Right lobe of liver (tissue), 6 donors: ENCODE data around the gene OTOA. TPM values are rescaled to one million over a fixed set of nuclear protein-coding genes. Genes with fewer than 3 reads are reported as not detected.
"Not testable (repeated sequence)": the region's sequence is repeated elsewhere in the genome, so short reads cannot be mapped to it uniquely, and the experiment has no call there.

Source experiments
- ATAC-seq, 4 donors: fragments of 200-7000 bp; cut with Tn5 transposase; one replicate each; pipeline ENCODE4 v1.9.1; 2020; ENCODE audit warnings: mild to moderate bottlenecking in 4 of 4, moderate library complexity in 4 of 4
- DNase-seq, 3 donors: peaks; one replicate each; pipeline ENCODE4 v3.0.0-alpha.2; 2020
- H3K27ac ChIP-seq, 3 donors: fragments of 200-600 bp; one replicate each; pipeline ENCODE4 v1.8.0; 2022
- H3K27me3 ChIP-seq, 2 donors: fragments of 200-600 bp; one replicate each; pipeline ENCODE4 v1.8.0; 2022
- H3K36me3 ChIP-seq, 4 donors: fragments of 200-600 bp; sonication (generic) in 1 of 4; one replicate each; pipeline versions ENCODE4 v1.5.1 to v1.8.0; 2017 to 2022; ENCODE audit warnings: control low read depth in 1 of 4
- H3K4me1 ChIP-seq, 4 donors: fragments of 200-600 bp; sonication (generic) in 1 of 4; one replicate each; pipeline versions ENCODE4 v1.5.1 to v1.8.0; 2017 to 2022; ENCODE audit warnings: control low read depth in 1 of 4
- H3K4me3 ChIP-seq, 3 donors: fragments of 200-600 bp; one replicate each; pipeline ENCODE4 v1.8.0; 2022
- H3K9me3 ChIP-seq, 4 donors: fragments of 200-600 bp; sonication (generic) in 1 of 4; one replicate each; pipeline versions ENCODE4 v1.5.1 to v1.8.0; 2017 to 2022; ENCODE audit warnings: control low read depth in 1 of 4
- POLR2A ChIP-seq: fragments of 450-650 bp; IDR thresholded peaks from one replicate; pipeline ENCODE4 v1.6.1; 2017; ENCODE audit warnings: antibody characterized with exemption, mild to moderate bottlenecking
- WGBS: methylation state at CpG from one replicate; pipeline ENCODE4 v1.1.6; 2018; ENCODE audit warnings: low coverage, low lambda C conversion rate; ENCODE audit not compliant: insufficient coverage; ENCODE audit errors: missing lambda C conversion rate; 5-methylcytosine and 5-hydroxymethylcytosine counted together
- intact Hi-C, 2 donors: fragments of 100-400 bp; cut with DNase I; formaldehyde crosslinking; loops; one replicate each; pipeline versions ENCODE4 v1.11.2 to v1.14.1; 2022
- total RNA-seq, 6 experiments: library from RNA; depleted of rRNA in 2 of 6; stranded (reverse); fragments of >200 nt in 2 of 6; fragmentation: NEBNext Ultra II Directional in 3 of 6; extraction: Animal tissue kit (Norgen Biotek cat#: 25700) in 3 of 6; gene quantifications; one replicate each; pipeline versions ENCODE4 v1.1.0 to v1.2.4, GENCODE V29; 2016 to 2023
- TF ChIP-seq, protein P1 (sequence below), 4 donors: fragments of 200-600 bp in 3 of 4; fragments of 450-650 bp in 1 of 4; IDR thresholded peaks; one replicate each; pipeline versions ENCODE4 v1.5.1 to v1.8.0; 2016 to 2022; ENCODE audit warnings: antibody characterized with exemption in 4 of 4, mild to moderate bottlenecking in 2 of 4
- donor health status: DM: no; HTN: yes; CAD: no.
- donor health status: DM: no; HTN: no; CAD: no.
- donor health status: DM: no; HTN: no; CAD: no.
- donor health status: DM: no; HTN: yes; CAD: no.
- donor health status: DM: no; HTN: yes; CAD: no.

OTOA gene
- total RNA-seq, 6 experiments from 2014 or later, result 0.12 to 0.25 (median 0.17) TPM; not detected in 2

DNA sequence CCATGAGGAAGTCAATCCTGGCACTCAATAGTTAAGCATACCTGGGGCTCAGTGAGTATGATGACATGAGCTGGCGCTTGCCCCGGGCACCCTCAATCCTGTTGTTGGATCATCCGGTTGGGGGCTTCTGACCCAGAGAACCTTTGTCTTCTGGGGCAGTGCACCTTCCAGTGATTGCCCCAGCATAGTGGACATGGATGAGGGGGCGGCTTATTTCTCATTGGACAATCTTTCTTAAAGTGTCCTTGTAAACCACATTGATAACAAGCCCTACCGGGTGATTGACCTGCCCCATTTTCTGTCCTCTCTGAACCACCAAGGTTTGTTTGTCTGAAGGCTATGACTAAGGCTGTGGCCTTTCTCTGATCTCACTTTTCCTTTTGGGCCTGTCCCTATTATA lies 29.6 kb upstream of the OTOA start:
- Histone ChIP-seq H3K27ac (peak overlapping the region in 1 of 3 donors; percentile 33), H3K27me3 (no peaks in the 10 kb centered on the region), H3K4me1 (peaks cover 0 to 16% (median 0%) of the 10 kb centered on the region in 4 donors), H3K4me3 (no peak overlapping the region), H3K36me3 (no peaks in the 10 kb centered on the region), H3K9me3 (no peaks in the 10 kb centered on the region)
- ATAC-seq (peak in 1 of 4 donors; percentile 46), DNase-seq (peak in 1 of 3 donors; percentile 29)
- 21% methylated on average over 4 of the region's 5 CpGs for WGBS
- intact Hi-C loops, result loop anchor here in 1 of 2 donors (10.0 kb wide), 1 partner anchor 49 kb away; no protein-coding TSS in a partner anchor
- no peak for TF ChIP-seq POLR2A
- TF ChIP-seq, protein P1, sequence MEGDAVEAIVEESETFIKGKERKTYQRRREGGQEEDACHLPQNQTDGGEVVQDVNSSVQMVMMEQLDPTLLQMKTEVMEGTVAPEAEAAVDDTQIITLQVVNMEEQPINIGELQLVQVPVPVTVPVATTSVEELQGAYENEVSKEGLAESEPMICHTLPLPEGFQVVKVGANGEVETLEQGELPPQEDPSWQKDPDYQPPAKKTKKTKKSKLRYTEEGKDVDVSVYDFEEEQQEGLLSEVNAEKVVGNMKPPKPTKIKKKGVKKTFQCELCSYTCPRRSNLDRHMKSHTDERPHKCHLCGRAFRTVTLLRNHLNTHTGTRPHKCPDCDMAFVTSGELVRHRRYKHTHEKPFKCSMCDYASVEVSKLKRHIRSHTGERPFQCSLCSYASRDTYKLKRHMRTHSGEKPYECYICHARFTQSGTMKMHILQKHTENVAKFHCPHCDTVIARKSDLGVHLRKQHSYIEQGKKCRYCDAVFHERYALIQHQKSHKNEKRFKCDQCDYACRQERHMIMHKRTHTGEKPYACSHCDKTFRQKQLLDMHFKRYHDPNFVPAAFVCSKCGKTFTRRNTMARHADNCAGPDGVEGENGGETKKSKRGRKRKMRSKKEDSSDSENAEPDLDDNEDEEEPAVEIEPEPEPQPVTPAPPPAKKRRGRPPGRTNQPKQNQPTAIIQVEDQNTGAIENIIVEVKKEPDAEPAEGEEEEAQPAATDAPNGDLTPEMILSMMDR (IDR thresholded peaks at IDR 0.05), result no peak

DNA sequence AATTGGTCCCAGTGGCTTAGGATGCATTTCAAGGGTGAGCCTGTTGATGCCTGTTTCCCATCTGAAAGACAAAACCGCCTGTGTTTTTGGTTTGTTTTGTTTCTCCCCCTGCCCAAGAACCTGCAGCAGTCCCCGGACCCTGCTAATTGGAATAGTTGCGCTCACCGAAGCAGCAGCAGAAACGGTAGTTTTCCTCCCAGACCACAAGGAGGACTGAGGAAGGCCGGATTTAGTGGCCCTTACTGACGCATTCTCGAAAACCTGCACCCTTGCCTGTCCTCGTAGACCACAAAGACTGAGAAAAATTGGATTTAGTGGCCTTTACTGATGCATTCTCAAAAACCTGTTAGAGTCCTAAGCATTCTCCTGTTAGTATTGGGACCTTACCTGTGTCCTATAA lies 28.1 kb upstream of the OTOA start:
- not testable (repeated sequence) for H3K27ac ChIP-seq, H3K27me3 ChIP-seq, H3K36me3 ChIP-seq, H3K9me3 ChIP-seq, DNase-seq, H3K4me3 ChIP-seq, ATAC-seq
- intact Hi-C loops, result loop anchor here (5.0 to 10.0 kb wide), 2 partner anchors 48 to 51 kb away; no protein-coding TSS in a partner anchor
- WGBS, result 100% methylated on average over 7 of the region's 9 CpGs
- peaks cover 0 to 16% (median 0%) of the 10 kb centered on the region in 4 donors for H3K4me1 ChIP-seq

DNA sequence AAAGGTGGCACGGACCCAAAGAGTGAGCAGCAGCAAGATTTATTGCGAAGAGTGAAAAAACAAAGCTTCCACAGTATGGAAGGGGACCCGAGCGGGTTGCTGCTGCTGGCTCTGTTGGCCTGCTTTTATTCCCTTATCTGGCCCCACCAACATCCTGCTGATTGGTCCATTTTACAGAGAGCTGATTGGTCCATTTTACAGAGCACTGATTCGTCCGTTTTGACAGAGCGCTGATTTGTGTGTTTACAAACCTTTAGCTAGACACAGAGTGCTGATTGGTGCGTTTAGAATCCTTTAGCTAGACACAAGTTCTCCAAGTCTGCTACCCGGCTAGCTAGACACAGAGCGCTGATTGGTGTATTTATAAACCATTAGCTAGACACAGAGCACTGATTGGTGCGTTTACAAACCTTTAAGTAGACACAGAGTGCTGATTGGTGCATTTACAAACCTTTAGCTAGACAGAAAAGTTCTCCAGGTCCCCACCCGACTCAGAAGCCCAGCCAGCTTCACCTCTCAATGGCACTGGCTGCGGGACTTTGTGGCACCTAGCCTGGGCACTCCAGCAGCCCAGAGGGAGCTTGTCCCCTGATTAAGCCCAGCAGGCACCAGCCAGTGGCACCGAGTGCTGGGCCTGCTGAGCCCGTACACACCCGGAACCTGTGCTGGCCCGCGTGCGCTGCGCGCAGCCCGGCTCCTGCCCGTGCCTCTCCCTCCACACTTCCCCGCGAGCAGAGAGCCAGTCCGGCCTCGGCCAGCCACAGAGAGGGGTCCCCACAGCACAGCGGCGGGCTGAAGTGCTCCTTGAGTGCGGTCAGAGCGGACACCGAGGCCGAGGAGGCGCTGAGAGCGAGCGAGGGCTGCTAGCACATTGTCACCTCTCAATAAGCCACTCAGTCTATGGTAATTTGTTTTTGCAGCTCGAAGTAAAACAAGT lies 26.5 kb upstream of the OTOA start:
- H3K27me3 ChIP-seq, result no peaks in the 10 kb centered on the region
- DNase-seq (peak in 1 of 3 donors; percentile 25), ATAC-seq (no peak)
- intact Hi-C loops, result loop anchor here (5.0 to 10.0 kb wide), 2 partner anchors 50 to 52 kb away; no protein-coding TSS in a partner anchor
- TF ChIP-seq, protein P1 (IDR thresholded peaks at IDR 0.05), result no peak
- TF ChIP-seq POLR2A, result no peak
- 91% methylated on average over 16 of the region's 37 CpGs for WGBS
- H3K36me3 ChIP-seq, result no peaks in the 10 kb centered on the region
- H3K4me3 ChIP-seq, result no peak overlapping the region
- no peaks in the 10 kb centered on the region for H3K9me3 ChIP-seq
- H3K4me1 ChIP-seq, result peaks cover 0 to 15% (median 0%) of the 10 kb centered on the region in 4 donors
- no peak overlapping the region for H3K27ac ChIP-seq

DNA sequence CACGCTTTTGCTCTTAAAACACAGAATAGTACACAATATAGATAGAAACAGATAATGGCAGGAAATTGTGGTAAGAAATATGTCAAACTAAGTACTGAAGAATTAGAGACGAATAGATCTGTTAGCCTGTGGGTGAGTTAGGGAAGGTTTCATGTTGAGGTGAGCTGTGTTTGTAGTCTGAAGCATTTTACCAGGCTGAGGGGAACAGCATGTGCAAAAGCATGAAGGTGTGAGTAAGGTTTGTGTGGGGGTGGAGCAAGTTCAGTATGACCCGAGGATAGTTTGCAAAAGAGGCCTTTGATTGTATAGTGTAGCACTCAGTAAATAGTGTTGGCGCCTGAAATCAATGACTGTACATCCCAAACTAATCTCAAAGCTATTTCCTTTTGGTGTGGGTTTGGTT lies 25.2 kb upstream of the OTOA start:
- ATAC-seq (peak; percentile 40 to 74 (median 58)), DNase-seq (no peak)
- TF ChIP-seq, protein P1 (IDR thresholded peaks at IDR 0.05), result no peak
- TF ChIP-seq POLR2A, result no peak
- no peaks in the 10 kb centered on the region for H3K27me3 ChIP-seq
- H3K4me1 ChIP-seq, result peaks cover 0 to 12% (median 0%) of the 10 kb centered on the region in 4 donors
- no peaks in the 10 kb centered on the region for H3K36me3 ChIP-seq
- H3K9me3 ChIP-seq, result no peaks in the 10 kb centered on the region
- no peak overlapping the region for H3K27ac ChIP-seq
- WGBS, result 37% methylated on average over 4 of the region's 4 CpGs
- intact Hi-C loops, result loop anchor here (5.0 to 10.0 kb wide), 2 partner anchors 51 to 54 kb away; no protein-coding TSS in a partner anchor
- H3K4me3 ChIP-seq, result no peak overlapping the region

DNA sequence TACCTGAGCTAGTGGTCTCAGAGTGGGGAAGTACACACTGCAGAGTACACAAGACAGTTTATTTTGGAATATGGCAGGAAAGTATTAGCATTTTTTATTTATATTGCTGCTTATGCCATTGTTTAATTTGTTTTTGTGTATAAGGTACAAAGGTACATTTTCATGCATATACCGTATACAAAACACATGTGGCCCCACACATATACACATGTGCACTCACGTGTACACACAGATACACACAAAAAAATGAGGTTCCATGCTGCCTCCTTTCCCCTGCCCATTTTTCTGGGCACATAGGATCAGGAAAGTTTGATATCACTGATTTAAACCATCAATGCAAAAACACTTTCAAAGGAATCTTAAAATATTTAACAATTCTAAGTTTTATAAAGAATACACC lies 24.3 kb upstream of the OTOA start:
- WGBS, result 91% methylated on average over 2 of the region's 2 CpGs
- Histone ChIP-seq H3K27ac (no peak overlapping the region), H3K4me3 (no peak overlapping the region), H3K27me3 (no peaks in the 10 kb centered on the region), H3K36me3 (no peaks in the 10 kb centered on the region), H3K4me1 (peaks cover 0 to 7% (median 0%) of the 10 kb centered on the region in 4 donors), H3K9me3 (no peaks in the 10 kb centered on the region)
- TF ChIP-seq, protein P1 (IDR thresholded peaks at IDR 0.05), result no peak
- TF ChIP-seq POLR2A, result no peak
- DNase-seq, result no peak
- ATAC-seq, result no peak
- intact Hi-C loops, result loop anchor here (5.0 to 10.0 kb wide), 2 partner anchors 52 to 55 kb away; no protein-coding TSS in a partner anchor
